Measurements from ENCODE around the gene NXPE4.
"Not testable (repeated sequence)": the region's sequence is repeated elsewhere in the genome, so short reads cannot be mapped to it uniquely, and the experiment has no call there.

NXPE4 gene
- total RNA-seq = 0 reads per million in 3 donors

GRCh38 chr11:114595571-114595970 lies at the start of gene NXPE4:
Gene NXPE4, minus strand, starts transcription at chr11:114595786. Its CDS starts 1,027 bp downstream, at chr11:114594759.
- H3K9me3 ChIP-seq (ENCODE audit: control insufficient read depth, low read length) = no peaks in the 10 kb centered on the region
- H3K27ac ChIP-seq (ENCODE audit: insufficient read depth, low read length, poor library complexity, severe bottlenecking) = no peak within 1 kb of the TSS
- H3K4me3 ChIP-seq (ENCODE audit: insufficient read depth, low read depth, low read length, poor library complexity, severe bottlenecking) = no peak within 1 kb of the TSS
- no peaks in the 10 kb centered on the region for H3K4me1 ChIP-seq (ENCODE audit: control insufficient read depth, insufficient read depth, low read length, poor library complexity, severe bottlenecking)
- DNase-seq = no peak
- no peaks in the 10 kb centered on the region for H3K36me3 ChIP-seq (ENCODE audit: control insufficient read depth, insufficient read depth, low read length)
- H3K27me3 ChIP-seq (replicated peaks; ENCODE audit: control insufficient read depth, insufficient read depth, low read length, poor library complexity, severe bottlenecking) = no peaks in the 10 kb centered on the region

- H3K27me3 ChIP-seq (replicated peaks; ENCODE audit: control insufficient read depth, insufficient read depth, low read length, poor library complexity, severe bottlenecking); H3K27ac ChIP-seq (ENCODE audit: insufficient read depth, low read length, poor library complexity, severe bottlenecking); H3K9me3 ChIP-seq (ENCODE audit: control insufficient read depth, low read length); H3K36me3 ChIP-seq (ENCODE audit: control insufficient read depth, insufficient read depth, low read length); DNase-seq; H3K4me1 ChIP-seq (ENCODE audit: control insufficient read depth, insufficient read depth, low read length, poor library complexity, severe bottlenecking); H3K4me3 ChIP-seq (ENCODE audit: insufficient read depth, low read depth, low read length, poor library complexity, severe bottlenecking): not testable (repeated sequence)
Observed at GRCh38 chr11:114639440-114639839, 43.9 kb upstream of the NXPE4 start.

GRCh38 chr11:114631445-114631965 lies 35.9 kb upstream of the NXPE4 start:
- not testable (repeated sequence) for H3K4me3 ChIP-seq (ENCODE audit: insufficient read depth, low read depth, low read length, poor library complexity, severe bottlenecking); H3K4me1 ChIP-seq (ENCODE audit: control insufficient read depth, insufficient read depth, low read length, poor library complexity, severe bottlenecking); DNase-seq

GRCh38 chr11:114625294-114625693 lies 29.7 kb upstream of the NXPE4 start:
- Histone ChIP-seq H3K36me3 (ENCODE audit: control insufficient read depth, insufficient read depth, low read length) (no peaks in the 10 kb centered on the region), H3K27me3 (replicated peaks; ENCODE audit: control insufficient read depth, insufficient read depth, low read length, poor library complexity, severe bottlenecking) (no peaks in the 10 kb centered on the region), H3K27ac (ENCODE audit: insufficient read depth, low read length, poor library complexity, severe bottlenecking) (no peak overlapping the region), H3K4me3 (ENCODE audit: insufficient read depth, low read depth, low read length, poor library complexity, severe bottlenecking) (no peak overlapping the region), H3K9me3 (ENCODE audit: control insufficient read depth, low read length) (no peaks in the 10 kb centered on the region), H3K4me1 (ENCODE audit: control insufficient read depth, insufficient read depth, low read length, poor library complexity, severe bottlenecking) (no peaks in the 10 kb centered on the region)
- DNase-seq = no peak

More at GRCh38 chr11:114631445-114631965, 35.9 kb upstream of the NXPE4 start:
- not testable (repeated sequence) for H3K36me3 ChIP-seq (ENCODE audit: control insufficient read depth, insufficient read depth, low read length); H3K27ac ChIP-seq (ENCODE audit: insufficient read depth, low read length, poor library complexity, severe bottlenecking); H3K9me3 ChIP-seq (ENCODE audit: control insufficient read depth, low read length); H3K27me3 ChIP-seq (replicated peaks; ENCODE audit: control insufficient read depth, insufficient read depth, low read length, poor library complexity, severe bottlenecking)

- H3K4me3 ChIP-seq (ENCODE audit: insufficient read depth, low read depth, low read length, poor library complexity, severe bottlenecking) = no peak overlapping the region
- H3K9me3 ChIP-seq (ENCODE audit: control insufficient read depth, low read length) = no peaks in the 10 kb centered on the region
- no peaks in the 10 kb centered on the region for H3K27me3 ChIP-seq (replicated peaks; ENCODE audit: control insufficient read depth, insufficient read depth, low read length, poor library complexity, severe bottlenecking)
- H3K4me1 ChIP-seq (ENCODE audit: control insufficient read depth, insufficient read depth, low read length, poor library complexity, severe bottlenecking) = no peaks in the 10 kb centered on the region
- no peak for DNase-seq
- H3K36me3 ChIP-seq (ENCODE audit: control insufficient read depth, insufficient read depth, low read length) = no peaks in the 10 kb centered on the region
- H3K27ac ChIP-seq (ENCODE audit: insufficient read depth, low read length, poor library complexity, severe bottlenecking) = no peak overlapping the region
Observed at GRCh38 chr11:114624455-114625207, 29.0 kb upstream of the NXPE4 start.

GRCh38 chr11:114623720-114624119 lies 28.1 kb upstream of the NXPE4 start:
- Histone ChIP-seq H3K4me1 (ENCODE audit: control insufficient read depth, insufficient read depth, low read length, poor library complexity, severe bottlenecking) (no peaks in the 10 kb centered on the region), H3K9me3 (ENCODE audit: control insufficient read depth, low read length) (no peaks in the 10 kb centered on the region), H3K27ac (ENCODE audit: insufficient read depth, low read length, poor library complexity, severe bottlenecking) (no peak overlapping the region), H3K36me3 (ENCODE audit: control insufficient read depth, insufficient read depth, low read length) (no peaks in the 10 kb centered on the region), H3K4me3 (ENCODE audit: insufficient read depth, low read depth, low read length, poor library complexity, severe bottlenecking) (no peak overlapping the region), H3K27me3 (replicated peaks; ENCODE audit: control insufficient read depth, insufficient read depth, low read length, poor library complexity, severe bottlenecking) (no peaks in the 10 kb centered on the region)
- no peak for DNase-seq

GRCh38 chr11:114622858-114623257 lies 27.3 kb upstream of the NXPE4 start:
- DNase-seq = no peak
- Histone ChIP-seq H3K36me3 (ENCODE audit: control insufficient read depth, insufficient read depth, low read length) (no peaks in the 10 kb centered on the region), H3K27me3 (replicated peaks; ENCODE audit: control insufficient read depth, insufficient read depth, low read length, poor library complexity, severe bottlenecking) (no peaks in the 10 kb centered on the region), H3K27ac (ENCODE audit: insufficient read depth, low read length, poor library complexity, severe bottlenecking) (no peak overlapping the region), H3K4me3 (ENCODE audit: insufficient read depth, low read depth, low read length, poor library complexity, severe bottlenecking) (no peak overlapping the region), H3K9me3 (ENCODE audit: control insufficient read depth, low read length) (no peaks in the 10 kb centered on the region), H3K4me1 (ENCODE audit: control insufficient read depth, insufficient read depth, low read length, poor library complexity, severe bottlenecking) (no peaks in the 10 kb centered on the region)

- Histone ChIP-seq H3K4me3 (ENCODE audit: insufficient read depth, low read depth, low read length, poor library complexity, severe bottlenecking) (no peak overlapping the region), H3K4me1 (ENCODE audit: control insufficient read depth, insufficient read depth, low read length, poor library complexity, severe bottlenecking) (no peaks in the 10 kb centered on the region), H3K36me3 (ENCODE audit: control insufficient read depth, insufficient read depth, low read length) (no peaks in the 10 kb centered on the region), H3K27ac (ENCODE audit: insufficient read depth, low read length, poor library complexity, severe bottlenecking) (no peak overlapping the region), H3K27me3 (replicated peaks; ENCODE audit: control insufficient read depth, insufficient read depth, low read length, poor library complexity, severe bottlenecking) (no peaks in the 10 kb centered on the region), H3K9me3 (ENCODE audit: control insufficient read depth, low read length) (no peaks in the 10 kb centered on the region)
- DNase-seq = no peak
Observed at GRCh38 chr11:114621950-114622809, 26.6 kb upstream of the NXPE4 start.

- H3K9me3 ChIP-seq (ENCODE audit: control insufficient read depth, low read length) = no peaks in the 10 kb centered on the region
- no peak for DNase-seq
- H3K27me3 ChIP-seq (replicated peaks; ENCODE audit: control insufficient read depth, insufficient read depth, low read length, poor library complexity, severe bottlenecking) = no peaks in the 10 kb centered on the region
- H3K27ac ChIP-seq (ENCODE audit: insufficient read depth, low read length, poor library complexity, severe bottlenecking) = no peak overlapping the region
- H3K4me1 ChIP-seq (ENCODE audit: control insufficient read depth, insufficient read depth, low read length, poor library complexity, severe bottlenecking) = no peaks in the 10 kb centered on the region
- no peaks in the 10 kb centered on the region for H3K36me3 ChIP-seq (ENCODE audit: control insufficient read depth, insufficient read depth, low read length)
- H3K4me3 ChIP-seq (ENCODE audit: insufficient read depth, low read depth, low read length, poor library complexity, severe bottlenecking) = no peak overlapping the region
Observed at GRCh38 chr11:114621072-114621471, 25.5 kb upstream of the NXPE4 start.

- Histone ChIP-seq H3K36me3 (ENCODE audit: control insufficient read depth, insufficient read depth, low read length) (no peaks in the 10 kb centered on the region), H3K27me3 (replicated peaks; ENCODE audit: control insufficient read depth, insufficient read depth, low read length, poor library complexity, severe bottlenecking) (no peaks in the 10 kb centered on the region), H3K4me3 (ENCODE audit: insufficient read depth, low read depth, low read length, poor library complexity, severe bottlenecking) (no peak overlapping the region), H3K9me3 (ENCODE audit: control insufficient read depth, low read length) (no peaks in the 10 kb centered on the region), H3K27ac (ENCODE audit: insufficient read depth, low read length, poor library complexity, severe bottlenecking) (no peak overlapping the region), H3K4me1 (ENCODE audit: control insufficient read depth, insufficient read depth, low read length, poor library complexity, severe bottlenecking) (no peaks in the 10 kb centered on the region)
- no peak for DNase-seq
Observed at GRCh38 chr11:114619659-114620173, 24.1 kb upstream of the NXPE4 start.

Measured in effector memory CD4-positive, alpha-beta T cell (primary cell).